Panc1 (cell line): ENCODE measurements around the gene GPR162. TPM values are rescaled to one million over a fixed set of nuclear protein-coding genes. Genes with fewer than 3 reads are reported as not detected.

Source experiments
- ATAC-seq: fragments of 200-7000 bp; cut with Tn5 transposase; 2 replicates; pipeline ENCODE4 v1.9.1; 2020; ENCODE audit warnings: mild to moderate bottlenecking, moderate library complexity
- BruUV-seq: library from RNA; stranded (reverse); fragments of 400-500 nt; replicated peaks from 2 replicates; lab custom pipeline; 2021; lab: Mats Ljungman, UMichigan
- CTCF ChIA-PET: fragments of 300-600 bp; sonication (Branson Sonifier 250); formaldehyde crosslinking; loops from one replicate; lab custom pipeline; 2022; ENCODE audit warnings: antibody characterized with exemption; lab: Charles Lee
- POLR2A ChIA-PET: fragments of 300-600 bp; sonication (Branson Sonifier 250); formaldehyde crosslinking; loops from one replicate; lab custom pipeline; 2022; ENCODE audit warnings: antibody characterized with exemption; lab: Charles Lee
- DNase-seq: peaks from one replicate; pipeline ENCODE4 v3.0.0-alpha.2; 2010; ENCODE audit warnings: low read depth, low spot score
- H3K27ac ChIP-seq: 2 replicates; pipeline ENCODE4 v1.5.1; 2011; ENCODE audit warnings: mild to moderate bottlenecking, low read length, inconsistent platforms
- H3K27me3 ChIP-seq: fragments of 200-500 bp; sonication (Bioruptor generic); 2 replicates; pipeline ENCODE4 v1.6.0; 2014; ENCODE audit warnings: low read length, inconsistent platforms; ENCODE audit not compliant: control insufficient read depth, insufficient read depth
- H3K36me3 ChIP-seq: fragments of 200-500 bp; sonication (Bioruptor generic); 2 replicates; pipeline ENCODE4 v1.5.1; 2014; ENCODE audit warnings: inconsistent platforms, mild to moderate bottlenecking, low read length, moderate library complexity; ENCODE audit not compliant: control insufficient read depth, insufficient read depth
- H3K4me1 ChIP-seq: 2 replicates; pipeline ENCODE4 v1.5.1; 2011; ENCODE audit warnings: inconsistent platforms, mild to moderate bottlenecking, low read length, moderate library complexity; ENCODE audit not compliant: control insufficient read depth, insufficient read depth
- H3K4me3 ChIP-seq, 2 experiments: 2 replicates each; pipeline ENCODE4 v1.5.1; 2011 to 2012; ENCODE audit warnings: low read depth in 2 of 2, low read length in 2 of 2, mild to moderate bottlenecking in 2 of 2, inconsistent platforms in 1 of 2, moderate library complexity in 1 of 2
- H3K9me3 ChIP-seq: fragments of 200-500 bp; sonication (Bioruptor generic); 2 replicates; pipeline ENCODE4 v1.5.1; 2014; ENCODE audit warnings: low read depth, mild to moderate bottlenecking, inconsistent platforms, low read length, moderate library complexity; ENCODE audit not compliant: control insufficient read depth, insufficient read depth
- CTCF ChIP-seq: fragments of 450-650 bp; IDR thresholded peaks from 2 replicates; pipeline ENCODE4 v1.5.1; 2017; ENCODE audit warnings: mild to moderate bottlenecking
- POLR2AphosphoS5 ChIP-seq: IDR thresholded peaks from 2 replicates; pipeline ENCODE4 v1.6.1; 2012; ENCODE audit warnings: mild to moderate bottlenecking, low read depth, low read length, moderate library complexity
- REST ChIP-seq, 2 experiments: IDR thresholded peaks; 2 replicates each; pipeline ENCODE4 v1.6.1; 2011 to 2012; ENCODE audit warnings: low read depth in 2 of 2, control low read depth in 1 of 2, low read length in 1 of 2, mild to moderate bottlenecking in 1 of 2, moderate library complexity in 1 of 2; ENCODE audit not compliant: insufficient read depth in 1 of 2
- SIN3A ChIP-seq: IDR thresholded peaks from 2 replicates; pipeline ENCODE4 v1.6.1; 2012; ENCODE audit warnings: low read depth, mild to moderate bottlenecking, low read length, moderate library complexity, borderline replicate concordance; ENCODE audit not compliant: insufficient read depth
- TCF7L2 ChIP-seq: IDR thresholded peaks from 2 replicates; pipeline ENCODE4 v1.6.1; 2011; ENCODE audit warnings: mild to moderate bottlenecking, low read depth, low read length, inconsistent platforms
- in situ Hi-C: cut with HindIII; loops from 2 replicates; pipeline ENCODE4 v1.10.0; 2016; ENCODE audit warnings: low sequenced_read_pairs, low pct_unique_long_range_greater_than_20kb
- intact Hi-C: fragments of 100-400 bp; cut with micrococcal nuclease; formaldehyde crosslinking; loops from one replicate; pipeline ENCODE4 v1.10.0; 2022; ENCODE audit not compliant: unreplicated experiment
- total RNA-seq: library from RNA; stranded (reverse); gene quantifications from one replicate; pipeline ENCODE4 v1.2.1, GENCODE V29; 2021; ENCODE audit not compliant: unreplicated experiment

The GPR162 gene
- total RNA-seq, 1 experiment from 2014 or later: 1.3 TPM

GRCh38 chr12:6826734-6827436 is 5.3 kb downstream of the GPR162 start:
- POLR2A ChIA-PET: no interaction called here

GRCh38 chr12:6827437-6827911 is 5.9 kb downstream of the GPR162 start:
- BruUV-seq: no TSS peak
- no peak overlapping the region; a peak in 1 of 4 replicates for H3K4me3 ChIP-seq
- no peaks in the 10 kb centered on the region for H3K27me3 ChIP-seq
- ChIA-PET POLR2A (no interaction called here), CTCF (no interaction called here)
- TF ChIP-seq CTCF: no peak
- 0 out of 2 replicates have a peak overlapping the region, but pooled peaks have one; percentile 29 for H3K27ac ChIP-seq
- DNase-seq: no peak
- no peaks in the 10 kb centered on the region for H3K9me3 ChIP-seq
- peaks cover 10% of the 10 kb centered on the region; the same call in 1 of the 2 replicates for H3K4me1 ChIP-seq
- intact Hi-C loops: loop anchor here (5.0 kb wide), 1 partner anchor 75 kb away; the partner anchor contains the start of gene MLF2
- H3K36me3 ChIP-seq: no peaks in the 10 kb centered on the region
- peak; percentile 49 for ATAC-seq
- in situ Hi-C loops: no loop called here

More at GRCh38 chr12:6826734-6827436, 5.3 kb downstream of the GPR162 start:
- TF ChIP-seq CTCF (no peak), SIN3A (no peak), TCF7L2 (no peak), POLR2AphosphoS5 (no peak)
- 0 out of 2 replicates have a peak overlapping the region, but pooled peaks have one; percentile 29 for H3K27ac ChIP-seq
- in situ Hi-C loops: no loop called here
- no TSS peak for BruUV-seq
- H3K4me1 ChIP-seq: peaks cover 10% of the 10 kb centered on the region; the same call in 1 of the 2 replicates
- H3K27me3 ChIP-seq: no peaks in the 10 kb centered on the region
- DNase-seq (no peak), ATAC-seq (no peak)
- H3K36me3 ChIP-seq: no peaks in the 10 kb centered on the region
- H3K9me3 ChIP-seq: no peaks in the 10 kb centered on the region
- intact Hi-C loops: loop anchor here (5.0 kb wide), 1 partner anchor 75 kb away; the partner anchor contains the start of gene MLF2
- H3K4me3 ChIP-seq: no peak overlapping the region
- CTCF ChIA-PET: no interaction called here

GRCh38 chr12:6827982-6828780 is 6.6 kb downstream of the GPR162 start, which contains the start of gene P3H3:
P3H3 (plus strand) TSS chr12:6828407; CDS start chr12:6828441, 34 bp downstream.
- Histone ChIP-seq H3K9me3 (no peaks in the 10 kb centered on the region), H3K4me1 (peaks cover 10% of the 10 kb centered on the region; the same call in 1 of the 2 replicates), H3K27ac (peak within 1 kb of the TSS; percentile 63), H3K27me3 (no peaks in the 10 kb centered on the region), H3K4me3 (peak within 1 kb of the TSS; percentile 65 to 67), H3K36me3 (no peaks in the 10 kb centered on the region)
- no peak; the same call in 1 of the 2 replicates for ATAC-seq
- in situ Hi-C loops (no loop called here), intact Hi-C loops (loop anchor here (5.0 kb wide), 1 partner anchor 76 kb away; the partner anchor contains the start of gene MLF2)
- TF ChIP-seq POLR2AphosphoS5 (no peak), CTCF (peak; percentile 54), SIN3A (no peak), TCF7L2 (no peak), REST (IDR thresholded peaks at IDR 0.05; ENCODE audit: insufficient read depth in 1 of 2, low read depth in 2 of 2, low read length in 1 of 2) (no peak)
- no peak for DNase-seq
- ChIA-PET CTCF (no interaction called here), POLR2A (no interaction called here)
- BruUV-seq: no TSS peak
